ENCODE data around the gene RGMA. TPM values are rescaled to one million over a fixed set of nuclear protein-coding genes. Genes with fewer than 3 reads are reported as not detected.

Gene RGMA, protein sequence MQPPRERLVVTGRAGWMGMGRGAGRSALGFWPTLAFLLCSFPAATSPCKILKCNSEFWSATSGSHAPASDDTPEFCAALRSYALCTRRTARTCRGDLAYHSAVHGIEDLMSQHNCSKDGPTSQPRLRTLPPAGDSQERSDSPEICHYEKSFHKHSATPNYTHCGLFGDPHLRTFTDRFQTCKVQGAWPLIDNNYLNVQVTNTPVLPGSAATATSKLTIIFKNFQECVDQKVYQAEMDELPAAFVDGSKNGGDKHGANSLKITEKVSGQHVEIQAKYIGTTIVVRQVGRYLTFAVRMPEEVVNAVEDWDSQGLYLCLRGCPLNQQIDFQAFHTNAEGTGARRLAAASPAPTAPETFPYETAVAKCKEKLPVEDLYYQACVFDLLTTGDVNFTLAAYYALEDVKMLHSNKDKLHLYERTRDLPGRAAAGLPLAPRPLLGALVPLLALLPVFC
- 100 to 1,000 TPM in 1 of 4 donors, 10 to 100 TPM in 3; 28.2 to 110 (median 45.6) TPM for total RNA-seq

GRCh38 chr15:93088981-93089726 lies at the start of gene RGMA:
TSS of gene RGMA (minus strand) at chr15:93089211. CDS start at chr15:93088932, 279 bp downstream.
- H3K4me3 ChIP-seq = peak within 1 kb of the TSS; percentile 43 to 82 (median 49)
- no peaks in the 10 kb centered on the region for H3K36me3 ChIP-seq
- peak within 1 kb of the TSS; percentile 50 to 86 (median 52) for H3K27ac ChIP-seq
- no peaks in the 10 kb centered on the region for H3K9me3 ChIP-seq
- 1 to 3% methylated on average over 17 to 19 of the region's 92 CpGs for WGBS, 2 donors
- peaks cover 0 to 14% of the 10 kb centered on the region in 2 donors for H3K27me3 ChIP-seq
- H3K4me1 ChIP-seq = peaks cover 0 to 54% (median 5%) of the 10 kb centered on the region in 4 donors
- peak in 1 of 2 donors; percentile 34 for DNase-seq (ENCODE audit: low spot score in 2 of 2)
- TF ChIP-seq, protein P1, sequence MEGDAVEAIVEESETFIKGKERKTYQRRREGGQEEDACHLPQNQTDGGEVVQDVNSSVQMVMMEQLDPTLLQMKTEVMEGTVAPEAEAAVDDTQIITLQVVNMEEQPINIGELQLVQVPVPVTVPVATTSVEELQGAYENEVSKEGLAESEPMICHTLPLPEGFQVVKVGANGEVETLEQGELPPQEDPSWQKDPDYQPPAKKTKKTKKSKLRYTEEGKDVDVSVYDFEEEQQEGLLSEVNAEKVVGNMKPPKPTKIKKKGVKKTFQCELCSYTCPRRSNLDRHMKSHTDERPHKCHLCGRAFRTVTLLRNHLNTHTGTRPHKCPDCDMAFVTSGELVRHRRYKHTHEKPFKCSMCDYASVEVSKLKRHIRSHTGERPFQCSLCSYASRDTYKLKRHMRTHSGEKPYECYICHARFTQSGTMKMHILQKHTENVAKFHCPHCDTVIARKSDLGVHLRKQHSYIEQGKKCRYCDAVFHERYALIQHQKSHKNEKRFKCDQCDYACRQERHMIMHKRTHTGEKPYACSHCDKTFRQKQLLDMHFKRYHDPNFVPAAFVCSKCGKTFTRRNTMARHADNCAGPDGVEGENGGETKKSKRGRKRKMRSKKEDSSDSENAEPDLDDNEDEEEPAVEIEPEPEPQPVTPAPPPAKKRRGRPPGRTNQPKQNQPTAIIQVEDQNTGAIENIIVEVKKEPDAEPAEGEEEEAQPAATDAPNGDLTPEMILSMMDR (IDR thresholded peaks at IDR 0.05) = no peak
- no peak for TF ChIP-seq EP300 (IDR thresholded peaks at IDR 0.05)
- no peak for TF ChIP-seq POLR2A (IDR thresholded peaks at IDR 0.05)

DNA sequence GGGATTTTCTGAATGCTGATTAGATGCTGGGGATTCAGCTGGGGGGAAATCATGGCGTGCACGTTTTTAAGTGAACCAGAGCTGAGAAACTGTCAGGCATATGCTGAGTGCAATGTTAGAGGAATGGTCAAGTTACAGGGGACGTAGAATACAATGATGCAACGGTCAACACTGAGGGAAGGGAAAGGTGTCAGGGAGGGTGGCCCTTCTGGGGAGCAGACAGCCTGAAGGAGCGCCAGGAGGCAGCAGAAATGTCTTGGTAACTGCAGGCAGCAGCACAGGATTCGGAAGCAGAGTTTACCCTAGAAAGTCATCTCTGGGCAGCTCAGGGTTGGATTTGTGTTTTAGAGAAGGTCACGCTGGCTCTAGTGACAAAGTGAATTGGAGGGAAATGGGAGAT lies 47.6 kb upstream of the RGMA start:
- TF ChIP-seq, protein P1 (IDR thresholded peaks at IDR 0.05) = no peak
- TF ChIP-seq EP300 (IDR thresholded peaks at IDR 0.05) (no peak), POLR2A (IDR thresholded peaks at IDR 0.05) (no peak)
- no peaks in the 10 kb centered on the region for H3K9me3 ChIP-seq
- H3K4me1 ChIP-seq = no peaks in the 10 kb centered on the region
- no peak overlapping the region for H3K4me3 ChIP-seq
- 64 to 76% methylated on average over 7 of the region's 7 CpGs for WGBS, 2 donors
- no peaks in the 10 kb centered on the region for H3K36me3 ChIP-seq
- no peaks in the 10 kb centered on the region for H3K27me3 ChIP-seq
- H3K27ac ChIP-seq = no peak overlapping the region
- DNase-seq (ENCODE audit: low spot score in 2 of 2) = no peak

- no peaks in the 10 kb centered on the region for H3K9me3 ChIP-seq
- no peak overlapping the region for H3K27ac ChIP-seq
- no peaks in the 10 kb centered on the region for H3K4me1 ChIP-seq
- DNase-seq (ENCODE audit: low spot score in 2 of 2) = no peak
- 44 to 62% methylated on average over 3 of the region's 3 CpGs for WGBS, 2 donors
- H3K27me3 ChIP-seq = no peaks in the 10 kb centered on the region
- H3K36me3 ChIP-seq = no peaks in the 10 kb centered on the region
- TF ChIP-seq POLR2A (IDR thresholded peaks at IDR 0.05) = no peak
- H3K4me3 ChIP-seq = no peak overlapping the region
Observed at GRCh38 chr15:93135997-93136397, 47.0 kb upstream of the RGMA start.

GRCh38 chr15:93135459-93135858 lies 46.4 kb upstream of the RGMA start:
- no peak for DNase-seq (ENCODE audit: low spot score in 2 of 2)
- no peaks in the 10 kb centered on the region for H3K36me3 ChIP-seq
- TF ChIP-seq, protein P1 (IDR thresholded peaks at IDR 0.05) = no peak
- TF ChIP-seq POLR2A (IDR thresholded peaks at IDR 0.05) (no peak), EP300 (IDR thresholded peaks at IDR 0.05) (no peak)
- no peaks in the 10 kb centered on the region for H3K4me1 ChIP-seq
- 92 to 93% methylated on average over 3 of the region's 3 CpGs for WGBS, 2 donors
- no peak overlapping the region for H3K27ac ChIP-seq
- H3K4me3 ChIP-seq = no peak overlapping the region
- H3K9me3 ChIP-seq = no peaks in the 10 kb centered on the region
- H3K27me3 ChIP-seq = no peaks in the 10 kb centered on the region

GRCh38 chr15:93131485-93132095 lies 42.6 kb upstream of the RGMA start:
- WGBS, 2 donors = 93 to 94% methylated on average over 10 of the region's 10 CpGs
- no peaks in the 10 kb centered on the region for H3K36me3 ChIP-seq
- no peak for DNase-seq (ENCODE audit: low spot score in 2 of 2)
- peaks cover 0 to 9% (median 5%) of the 10 kb centered on the region in 4 donors for H3K4me1 ChIP-seq
- no peaks in the 10 kb centered on the region for H3K27me3 ChIP-seq
- H3K27ac ChIP-seq = no peak overlapping the region
- H3K4me3 ChIP-seq = no peak overlapping the region
- TF ChIP-seq POLR2A (IDR thresholded peaks at IDR 0.05) = no peak
- TF ChIP-seq EP300 (IDR thresholded peaks at IDR 0.05) = no peak
- TF ChIP-seq, protein P1 (IDR thresholded peaks at IDR 0.05) = no peak
- no peaks in the 10 kb centered on the region for H3K9me3 ChIP-seq

Data from tibial nerve (tissue), 4 donors.